Measurements from ENCODE around the gene CNTNAP2. TPM values are rescaled to one million over a fixed set of nuclear protein-coding genes. Genes with fewer than 3 reads are reported as not detected.

Gene CNTNAP2
- total and polyA plus RNA-seq, 8 donors, result 0.19 to 18.2 (median 0.56) TPM

GRCh38 chr7:148050492-148051158 lies 1934.0 kb downstream of the CNTNAP2 start:
- no peaks in the 10 kb centered on the region for H3K36me3 ChIP-seq
- no peak for DNase-seq
- no peaks in the 10 kb centered on the region for H3K4me1 ChIP-seq
- H3K4me3 ChIP-seq, result no peak overlapping the region
- intact Hi-C loops (cut with DNase I; ENCODE audit: low total_unique reads), result no loop called here
- WGBS, 5 donors, result 38 to 61% (median 49%) methylated on average over 3 of the region's 3 CpGs
- TF ChIP-seq CTCF (IDR thresholded peaks at IDR 0.05) (no peak), POLR2A (IDR thresholded peaks at IDR 0.05) (no peak), POLR2AphosphoS5 (IDR thresholded peaks at IDR 0.05) (no peak), EP300 (IDR thresholded peaks at IDR 0.05) (no peak)
- no peaks in the 10 kb centered on the region for H3K27me3 ChIP-seq
- peak overlapping the region in 1 of 5 donors; percentile 1 for H3K27ac ChIP-seq
- H3K9me3 ChIP-seq, result no peaks in the 10 kb centered on the region

DNA sequence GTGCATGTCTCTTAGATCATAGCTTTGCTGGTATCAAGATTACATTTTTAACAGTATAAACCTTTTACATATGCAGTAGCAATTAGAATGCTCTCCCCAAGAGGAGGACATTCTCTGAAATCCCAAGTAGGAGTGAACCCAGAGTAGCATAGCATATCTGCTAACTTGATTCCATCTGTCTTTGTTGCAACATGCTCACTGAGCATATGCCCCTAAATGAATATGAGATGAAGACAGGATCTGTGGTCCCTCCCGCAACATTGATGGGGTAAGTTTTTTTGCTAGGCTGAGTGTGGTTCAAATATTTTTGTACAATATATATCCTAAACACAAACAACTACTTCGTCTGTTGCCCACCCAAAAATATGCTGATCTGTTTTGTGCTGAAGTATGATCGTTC lies 1939.8 kb downstream of the CNTNAP2 start:
- WGBS, 5 donors, result 82 to 93% (median 90%) methylated on average over 3 of the region's 3 CpGs
- Histone ChIP-seq H3K4me1 (no peaks in the 10 kb centered on the region), H3K27me3 (no peaks in the 10 kb centered on the region), H3K27ac (no peak overlapping the region), H3K9me3 (no peaks in the 10 kb centered on the region), H3K36me3 (no peaks in the 10 kb centered on the region), H3K4me3 (no peak overlapping the region)
- no peak for TF ChIP-seq CTCF (IDR thresholded peaks at IDR 0.05)
- no peak for TF ChIP-seq EP300 (IDR thresholded peaks at IDR 0.05)
- no peak for TF ChIP-seq POLR2AphosphoS5 (IDR thresholded peaks at IDR 0.05)
- TF ChIP-seq POLR2A (IDR thresholded peaks at IDR 0.05), result no peak
- no peak for DNase-seq
- intact Hi-C loops (cut with DNase I; ENCODE audit: low total_unique reads), result no loop called here

DNA sequence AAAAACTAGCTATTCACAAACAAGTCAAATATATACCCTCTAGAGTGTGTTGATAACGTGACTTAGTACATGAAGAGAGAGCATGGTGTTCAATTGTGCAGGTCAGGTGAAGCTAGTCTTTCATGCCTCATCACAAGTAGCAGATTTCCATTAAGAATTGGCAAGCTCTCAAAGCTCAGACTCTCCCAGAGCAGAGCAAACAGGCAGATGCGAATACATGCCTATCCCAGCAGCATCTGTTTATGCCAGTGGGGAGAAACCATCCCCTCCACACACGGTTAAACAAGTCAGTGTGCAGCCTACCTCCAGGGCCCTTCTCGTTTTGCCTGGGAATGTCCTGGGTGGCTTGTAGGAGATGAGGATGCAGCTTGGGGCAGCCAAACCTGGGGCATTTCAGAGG lies 1941.5 kb downstream of the CNTNAP2 start:
- Histone ChIP-seq H3K27me3 (no peaks in the 10 kb centered on the region), H3K4me1 (no peaks in the 10 kb centered on the region), H3K4me3 (no peak overlapping the region), H3K9me3 (no peaks in the 10 kb centered on the region), H3K27ac (no peak overlapping the region), H3K36me3 (no peaks in the 10 kb centered on the region)
- 39 to 58% (median 42%) methylated on average over 4 of the region's 4 CpGs for WGBS, 5 donors
- peak in 1 of 2 donors; percentile 24 for DNase-seq
- TF ChIP-seq POLR2AphosphoS5 (IDR thresholded peaks at IDR 0.05), result no peak
- TF ChIP-seq POLR2A (IDR thresholded peaks at IDR 0.05), result no peak
- TF ChIP-seq EP300 (IDR thresholded peaks at IDR 0.05), result no peak
- no peak for TF ChIP-seq CTCF (IDR thresholded peaks at IDR 0.05)
- intact Hi-C loops (cut with DNase I; ENCODE audit: low total_unique reads), result no loop called here

- no peaks in the 10 kb centered on the region for H3K27me3 ChIP-seq
- no peak overlapping the region for H3K4me3 ChIP-seq
- H3K36me3 ChIP-seq, result no peaks in the 10 kb centered on the region
- H3K27ac ChIP-seq, result no peak overlapping the region
- intact Hi-C loops (cut with DNase I; ENCODE audit: low total_unique reads), result no loop called here
- WGBS, 5 donors, result 78 to 88% (median 85%) methylated on average over 6 of the region's 6 CpGs
- no peak for DNase-seq
- TF ChIP-seq POLR2AphosphoS5 (IDR thresholded peaks at IDR 0.05) (no peak), CTCF (IDR thresholded peaks at IDR 0.05) (no peak), POLR2A (IDR thresholded peaks at IDR 0.05) (no peak)
- no peaks in the 10 kb centered on the region for H3K4me1 ChIP-seq
- no peaks in the 10 kb centered on the region for H3K9me3 ChIP-seq
These were observed 1942.2 kb downstream of the CNTNAP2 start for GRCh38 chr7:148058753-148059152.

All from stomach (tissue), 9 donors.